ENCODE measurements around the gene ZBTB5.

ZBTB5 gene

DNA sequence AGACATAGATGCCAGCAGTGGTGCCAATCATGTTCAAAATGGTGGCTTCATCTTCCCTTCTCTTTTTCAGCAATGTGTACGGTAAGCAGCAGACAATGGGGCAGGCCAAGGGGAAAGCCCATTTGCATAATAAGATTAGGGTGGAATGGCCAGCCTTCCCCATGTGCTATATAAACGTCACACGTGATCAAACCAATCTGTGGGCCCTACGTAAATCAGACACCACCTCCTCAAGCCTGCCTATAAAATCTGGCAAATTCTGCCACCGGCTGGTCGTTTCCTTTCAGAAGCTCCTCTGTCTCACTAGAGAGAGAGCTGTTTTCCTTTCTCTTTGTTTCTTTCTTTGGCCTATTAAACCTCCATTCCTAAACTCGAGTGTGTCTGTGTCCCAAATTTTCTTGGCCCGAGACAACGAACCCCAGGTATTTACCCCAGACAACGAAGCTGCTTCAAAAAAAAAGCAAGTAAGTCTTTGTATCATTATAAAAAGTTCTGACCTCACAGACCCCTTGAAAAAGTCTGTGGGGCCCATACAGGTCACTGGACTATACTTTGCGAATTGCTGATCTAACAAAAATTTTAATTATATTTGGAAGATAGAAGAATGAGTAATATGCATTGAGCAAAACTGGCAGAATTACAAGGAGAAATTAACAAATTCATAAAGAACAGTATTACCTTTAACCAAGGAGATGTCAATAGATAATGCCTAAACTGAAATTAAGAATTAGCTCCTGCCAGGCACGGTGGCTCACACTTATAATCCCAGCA, 15.2 kb downstream of the ZBTB5 start:
- POLR2A ChIA-PET: interaction anchor here (0.6 to 1.1 kb wide), 3 partner anchors 14 to 574 kb away, joined by 3 to 4 read pairs (median 3); no protein-coding TSS in a partner anchor
- CTCF ChIA-PET: no interaction called here
- no peak for DNase-seq (ENCODE audit: extremely low spot score)
- TF ChIP-seq ZNF384 (IDR thresholded peaks at IDR 0.05) (no peak), SUZ12 (IDR thresholded peaks at IDR 0.05) (no peak), HDGF (IDR thresholded peaks at IDR 0.05; ENCODE audit: borderline replicate concordance) (no peak)

DNA sequence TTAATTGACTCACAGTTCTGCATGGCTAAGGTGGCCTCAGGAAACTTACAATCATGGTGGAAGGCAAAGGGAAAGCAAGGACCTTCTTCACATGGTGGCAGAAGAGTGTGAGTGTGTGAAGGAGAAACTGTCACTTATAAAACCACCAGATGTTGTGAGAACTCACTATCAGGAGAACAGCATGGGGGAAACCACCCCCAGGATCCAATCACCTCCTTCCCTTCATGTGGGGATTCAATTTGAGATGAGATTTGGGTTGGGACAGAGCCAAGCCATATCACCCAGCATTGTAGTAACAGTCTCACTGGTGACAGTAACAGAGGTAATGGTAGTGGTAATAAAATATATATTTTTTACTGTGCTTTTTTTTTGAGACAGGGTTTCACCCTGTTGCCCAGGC, 18.1 kb downstream of the ZBTB5 start:
- ChIA-PET CTCF (no interaction called here), POLR2A (no interaction called here)
- TF ChIP-seq SP1 (IDR thresholded peaks at IDR 0.05) (no peak), NFRKB (IDR thresholded peaks at IDR 0.05) (no peak), ARNT (IDR thresholded peaks at IDR 0.05) (no peak), FOXA1 (IDR thresholded peaks at IDR 0.05) (no peak), TARDBP (IDR thresholded peaks at IDR 0.05) (no peak), LEF1 (IDR thresholded peaks at IDR 0.05; ENCODE audit: borderline replicate concordance) (no peak), FOXM1 (IDR thresholded peaks at IDR 0.05; ENCODE audit: borderline replicate concordance) (no peak), ZNF384 (IDR thresholded peaks at IDR 0.05) (no peak), BHLHE40 (IDR thresholded peaks at IDR 0.05; ENCODE audit: borderline replicate concordance) (no peak), ELF4 (IDR thresholded peaks at IDR 0.05) (no peak), HDGF (IDR thresholded peaks at IDR 0.05; ENCODE audit: borderline replicate concordance) (no peak)
- TF ChIP-seq, protein P1, sequence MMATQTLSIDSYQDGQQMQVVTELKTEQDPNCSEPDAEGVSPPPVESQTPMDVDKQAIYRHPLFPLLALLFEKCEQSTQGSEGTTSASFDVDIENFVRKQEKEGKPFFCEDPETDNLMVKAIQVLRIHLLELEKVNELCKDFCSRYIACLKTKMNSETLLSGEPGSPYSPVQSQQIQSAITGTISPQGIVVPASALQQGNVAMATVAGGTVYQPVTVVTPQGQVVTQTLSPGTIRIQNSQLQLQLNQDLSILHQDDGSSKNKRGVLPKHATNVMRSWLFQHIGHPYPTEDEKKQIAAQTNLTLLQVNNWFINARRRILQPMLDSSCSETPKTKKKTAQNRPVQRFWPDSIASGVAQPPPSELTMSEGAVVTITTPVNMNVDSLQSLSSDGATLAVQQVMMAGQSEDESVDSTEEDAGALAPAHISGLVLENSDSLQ (IDR thresholded peaks at IDR 0.05): no peak
- no peak for DNase-seq (ENCODE audit: extremely low spot score)

DNA sequence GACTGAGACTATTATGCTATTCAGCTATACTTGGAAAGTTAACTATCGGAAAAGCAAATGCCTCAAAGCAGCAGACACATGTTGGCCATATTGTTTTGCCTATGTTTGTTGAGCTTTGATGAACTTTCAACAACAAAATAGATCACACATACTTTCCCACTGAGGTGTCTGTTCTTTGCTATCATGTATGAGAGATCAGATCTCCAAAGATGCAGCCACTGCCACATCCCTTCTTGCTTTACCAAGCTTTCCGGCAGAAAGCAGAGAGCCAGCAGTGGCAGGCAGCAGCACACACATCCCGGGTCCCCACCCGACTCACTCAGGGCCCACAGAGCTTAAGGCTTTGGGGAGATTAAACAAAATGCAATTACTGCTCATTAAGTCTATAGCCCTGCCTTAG, 18.8 kb downstream of the ZBTB5 start:
- CTCF ChIA-PET: no interaction called here
- POLR2A ChIA-PET: no interaction called here
- TF ChIP-seq SUZ12 (IDR thresholded peaks at IDR 0.05) (no peak), HDGF (IDR thresholded peaks at IDR 0.05; ENCODE audit: borderline replicate concordance) (no peak), LEF1 (IDR thresholded peaks at IDR 0.05; ENCODE audit: borderline replicate concordance) (no peak), L3MBTL2 (conservative IDR thresholded peaks at IDR 0.05) (no peak), BHLHE40 (IDR thresholded peaks at IDR 0.05; ENCODE audit: borderline replicate concordance) (no peak), CTBP1 (IDR thresholded peaks at IDR 0.05; ENCODE audit: borderline replicate concordance) (no peak), NFRKB (IDR thresholded peaks at IDR 0.05) (no peak), TARDBP (IDR thresholded peaks at IDR 0.05) (no peak), ARNT (IDR thresholded peaks at IDR 0.05) (no peak)
- TF ChIP-seq, protein P1 (IDR thresholded peaks at IDR 0.05): no peak
- no peak for DNase-seq (ENCODE audit: extremely low spot score)

DNA sequence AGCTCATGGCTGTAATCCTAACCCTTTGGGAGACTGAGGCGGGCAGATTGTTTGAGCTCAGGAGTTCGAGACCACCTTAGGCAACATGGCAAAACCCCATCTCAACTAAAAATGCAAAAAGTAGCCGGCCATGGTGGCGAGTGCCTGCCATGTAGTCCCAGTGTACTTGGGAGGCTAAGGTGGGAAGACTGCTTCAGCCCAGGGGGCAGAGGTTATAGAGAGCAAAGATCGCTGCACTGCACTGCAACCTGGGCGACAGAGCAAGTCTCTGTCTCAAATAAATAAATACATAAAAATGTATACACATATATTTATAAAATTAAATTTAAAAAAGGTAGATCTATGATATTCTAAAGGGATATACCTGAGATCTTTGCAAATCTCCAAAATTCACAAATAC, 19.4 kb downstream of the ZBTB5 start:
- POLR2A ChIA-PET: no interaction called here

DNA sequence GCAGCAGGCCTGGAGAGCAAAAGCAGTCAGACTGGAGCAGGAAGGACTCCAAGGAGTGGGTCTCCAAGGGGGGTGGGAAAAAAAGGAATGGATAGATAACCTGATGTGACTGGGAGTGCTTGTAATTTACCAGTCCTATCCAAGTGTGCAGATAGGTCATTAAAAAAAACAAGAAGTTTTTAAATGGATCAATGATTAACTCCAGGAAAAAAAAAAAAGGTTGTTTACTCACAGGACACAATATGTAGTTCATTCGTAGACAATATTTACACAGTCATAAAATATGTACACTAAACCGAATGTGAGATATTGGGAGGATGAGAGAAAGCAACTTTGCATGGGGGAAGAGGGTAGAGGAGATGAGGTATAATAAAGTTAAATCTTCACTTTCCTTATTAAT, 20.4 kb downstream of the ZBTB5 start:
- POLR2A ChIA-PET: no interaction called here
- CTCF ChIA-PET: no interaction called here
- DNase-seq (ENCODE audit: extremely low spot score): no peak

More for the DNA sequence above, 19.4 kb downstream of the ZBTB5 start:
- DNase-seq (ENCODE audit: extremely low spot score): no peak
- CTCF ChIA-PET: no interaction called here
- TF ChIP-seq SP1 (IDR thresholded peaks at IDR 0.05): no peak
- TF ChIP-seq FOXK2 (IDR thresholded peaks at IDR 0.05): no peak
- TF ChIP-seq TARDBP (IDR thresholded peaks at IDR 0.05): no peak
- TF ChIP-seq BHLHE40 (IDR thresholded peaks at IDR 0.05; ENCODE audit: borderline replicate concordance): no peak
- no peak for TF ChIP-seq FOXM1 (IDR thresholded peaks at IDR 0.05; ENCODE audit: borderline replicate concordance)
- no peak for TF ChIP-seq FOXA1 (IDR thresholded peaks at IDR 0.05)
- no peak for TF ChIP-seq SUZ12 (IDR thresholded peaks at IDR 0.05)

DNA sequence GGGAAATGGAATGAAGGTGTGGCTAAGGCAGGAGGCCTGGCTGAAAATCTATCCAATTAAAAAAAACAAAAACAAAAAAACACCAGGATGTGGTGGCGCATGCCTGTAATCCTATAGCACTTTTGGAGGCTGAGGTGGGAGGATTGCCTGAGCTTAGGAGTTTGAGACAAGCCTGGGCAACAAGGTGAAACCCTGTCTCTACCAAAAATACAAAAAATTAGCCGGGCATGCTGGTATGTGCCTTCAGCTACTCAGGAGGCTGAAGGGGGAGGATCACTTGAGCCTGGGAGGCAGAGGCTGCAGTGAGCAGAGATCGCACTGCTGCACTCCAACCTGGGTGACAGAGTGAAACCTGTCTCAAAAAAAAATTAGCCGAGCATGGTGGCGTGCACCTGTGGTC, 21.7 kb downstream of the ZBTB5 start:
- TF ChIP-seq, protein P1 (IDR thresholded peaks at IDR 0.05): no peak
- TF ChIP-seq FOXK2 (IDR thresholded peaks at IDR 0.05) (no peak), L3MBTL2 (conservative IDR thresholded peaks at IDR 0.05) (no peak), SUZ12 (IDR thresholded peaks at IDR 0.05) (no peak), FOXM1 (IDR thresholded peaks at IDR 0.05; ENCODE audit: borderline replicate concordance) (no peak), NFRKB (IDR thresholded peaks at IDR 0.05) (no peak), HDGF (IDR thresholded peaks at IDR 0.05; ENCODE audit: borderline replicate concordance) (no peak), SP1 (IDR thresholded peaks at IDR 0.05) (no peak), TARDBP (IDR thresholded peaks at IDR 0.05) (no peak), FOXA1 (IDR thresholded peaks at IDR 0.05) (no peak), BHLHE40 (IDR thresholded peaks at IDR 0.05; ENCODE audit: borderline replicate concordance) (no peak)
- no peak for DNase-seq (ENCODE audit: extremely low spot score)
- CTCF ChIA-PET: no interaction called here
- POLR2A ChIA-PET: no interaction called here

More for the DNA sequence above, 20.4 kb downstream of the ZBTB5 start:
- TF ChIP-seq, protein P1 (IDR thresholded peaks at IDR 0.05): no peak
- TF ChIP-seq ELF4 (IDR thresholded peaks at IDR 0.05): no peak
- no peak for TF ChIP-seq FOXK2 (IDR thresholded peaks at IDR 0.05)
- no peak for TF ChIP-seq FOXM1 (IDR thresholded peaks at IDR 0.05; ENCODE audit: borderline replicate concordance)
